GM19468 (cell line): ENCODE data around the gene RAP1GDS1.
"Not testable (repeated sequence)": the region's sequence is repeated elsewhere in the genome, so short reads cannot be mapped to it uniquely, and the experiment has no call there.

ENCODE experiments used
- ATAC-seq: cut with Tn5 transposase; IDR thresholded peaks from one replicate; pipeline ENCODE4 v1.9.1; 2021; ENCODE audit warnings: mild to moderate bottlenecking, moderate library complexity, moderate number of reproducible peaks; ENCODE audit not compliant: unreplicated experiment; ENCODE audit errors: extremely low read depth

The RAP1GDS1 gene

DNA sequence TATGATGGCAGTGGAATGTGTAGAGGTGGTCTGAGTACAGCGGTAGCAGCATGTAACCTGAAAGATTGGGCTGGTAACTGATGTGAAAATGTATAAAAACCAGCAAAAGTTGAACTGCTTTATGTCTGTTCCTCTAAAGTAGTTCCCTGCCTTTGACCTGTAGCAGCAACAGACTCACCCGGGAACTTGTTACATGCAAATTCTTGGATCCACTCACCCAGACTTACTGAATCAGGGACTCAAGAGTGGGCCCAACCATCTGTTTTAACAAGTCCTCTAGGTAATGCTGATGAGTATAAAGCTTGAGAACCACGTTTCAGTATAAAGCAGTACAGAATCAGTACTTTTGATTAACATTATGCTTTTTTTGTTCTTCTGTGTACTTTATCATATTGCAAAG lies 84.7 kb downstream of the RAP1GDS1 start:
- no peak for ATAC-seq

DNA sequence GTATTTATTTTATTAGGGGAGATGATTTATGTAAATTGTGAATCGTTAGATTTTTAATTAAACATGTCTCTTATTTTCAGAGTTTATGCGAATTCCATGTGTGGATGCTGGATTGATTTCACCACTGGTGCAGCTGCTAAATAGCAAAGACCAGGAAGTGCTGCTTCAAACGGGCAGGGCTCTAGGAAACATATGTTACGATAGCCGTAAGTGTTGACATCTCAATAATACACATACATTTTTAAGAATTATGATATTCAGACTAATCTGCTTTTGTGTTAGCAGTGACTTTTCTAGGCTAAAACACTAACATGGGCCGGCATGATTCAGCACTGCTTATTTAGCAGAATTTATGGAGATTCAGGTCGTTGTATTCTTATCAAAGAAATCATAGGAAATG lies 91.2 kb downstream of the RAP1GDS1 start:
- no peak for ATAC-seq

DNA sequence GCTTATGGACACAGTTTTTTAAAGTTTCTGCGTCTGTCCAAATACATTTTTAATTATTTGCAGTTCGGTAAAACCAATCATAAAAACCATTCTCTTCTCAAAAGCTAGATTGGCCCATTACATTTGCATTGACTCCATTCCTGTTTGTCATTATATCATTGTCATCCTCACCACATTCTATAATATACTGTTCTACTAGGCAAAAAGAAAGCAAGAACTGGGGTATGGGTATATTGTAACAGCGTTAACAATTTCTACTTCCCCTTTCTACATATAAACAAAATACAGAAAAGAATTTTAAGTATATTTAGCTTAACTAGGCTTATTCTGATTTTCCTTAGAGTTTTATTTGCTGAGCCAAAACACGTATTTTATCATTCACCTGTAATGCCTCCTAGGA lies 91.8 kb downstream of the RAP1GDS1 start:
- no peak for ATAC-seq

DNA sequence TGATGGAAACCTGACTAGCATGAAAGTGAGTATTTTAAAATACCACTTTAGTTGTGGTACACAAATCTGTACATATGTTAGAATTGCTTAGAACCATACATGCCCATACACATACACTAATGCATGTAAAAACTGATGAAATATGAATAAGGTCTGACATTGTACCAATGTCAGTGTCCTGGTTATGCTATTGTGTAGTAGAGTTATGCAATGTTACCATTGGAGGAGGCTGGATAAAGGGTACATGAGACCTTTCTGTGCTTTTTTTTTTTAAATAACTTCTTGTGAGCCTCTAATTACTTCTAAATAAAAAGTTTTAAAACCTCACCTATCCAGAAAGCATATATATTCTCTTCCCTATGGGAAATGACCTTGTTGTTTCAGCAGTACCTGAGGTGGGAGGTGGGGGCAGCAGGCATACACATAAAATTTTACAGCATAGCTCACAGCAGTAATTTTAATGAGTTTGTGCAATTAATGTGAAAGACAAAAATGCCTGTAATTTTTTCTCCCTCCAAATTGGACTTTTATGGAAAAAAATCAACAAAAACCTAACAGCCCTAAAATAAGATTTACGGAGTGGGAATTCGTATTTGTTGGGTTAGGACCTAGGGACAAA lies 97.6 kb downstream of the RAP1GDS1 start:
- ATAC-seq: no peak

DNA sequence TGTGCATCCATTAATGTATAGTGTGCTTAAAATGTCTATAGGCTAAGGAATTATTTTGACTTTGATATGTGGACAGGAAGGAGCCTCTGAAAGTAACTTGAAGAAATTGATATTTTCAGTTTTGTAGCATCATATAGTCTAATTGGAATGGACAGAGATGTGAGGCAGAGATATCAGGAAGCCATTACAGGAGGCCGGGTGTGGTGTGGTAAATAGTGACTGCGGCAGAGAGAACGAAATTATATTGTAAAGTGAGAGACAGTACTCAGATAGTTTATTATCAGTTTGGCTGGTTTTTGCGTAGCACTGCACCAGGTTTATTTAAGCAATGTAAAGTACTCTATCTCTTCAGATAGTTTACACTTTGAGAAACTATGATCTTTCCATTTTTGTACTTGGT lies 98.5 kb downstream of the RAP1GDS1 start:
- ATAC-seq: no peak

DNA sequence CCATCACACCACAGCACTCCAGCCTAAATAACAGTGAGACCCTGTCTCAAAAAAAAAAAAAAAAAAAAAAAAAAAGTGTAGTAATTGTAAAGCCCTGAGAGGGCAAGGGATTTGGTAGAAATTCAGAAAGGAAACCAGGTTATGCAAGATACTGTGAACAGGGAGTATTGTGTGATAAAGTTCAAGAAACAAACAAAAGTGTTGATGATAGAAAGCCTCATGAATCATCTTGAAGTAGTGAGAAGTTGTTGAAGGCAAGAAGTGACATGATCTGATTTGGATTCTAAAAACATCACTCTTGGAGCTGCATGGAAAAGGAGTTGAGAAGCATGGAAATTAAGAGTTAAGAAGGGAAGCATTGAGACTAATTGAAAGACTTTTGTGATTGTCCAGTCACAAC lies 102.2 kb downstream of the RAP1GDS1 start:
- no peak for ATAC-seq

DNA sequence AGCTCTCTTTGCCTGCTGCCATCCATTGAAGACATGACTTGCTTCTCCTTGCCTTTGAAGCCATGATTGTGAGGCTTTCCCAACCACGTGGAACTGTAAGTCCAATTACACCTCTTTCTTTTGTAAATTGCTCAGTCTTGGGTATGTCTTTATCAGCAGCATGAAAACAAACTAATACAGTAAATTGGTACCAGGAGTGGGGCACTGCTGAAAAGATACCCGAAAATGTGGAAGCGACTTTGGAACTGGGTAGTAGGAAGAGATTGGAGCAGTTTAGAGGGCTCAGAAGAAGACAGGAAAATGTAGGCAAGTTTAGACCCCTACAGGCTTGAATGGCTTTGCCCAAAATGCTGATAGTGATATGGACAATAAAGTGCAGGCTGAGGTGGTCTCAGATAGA lies 105.1 kb downstream of the RAP1GDS1 start:
- not testable (repeated sequence) for ATAC-seq

DNA sequence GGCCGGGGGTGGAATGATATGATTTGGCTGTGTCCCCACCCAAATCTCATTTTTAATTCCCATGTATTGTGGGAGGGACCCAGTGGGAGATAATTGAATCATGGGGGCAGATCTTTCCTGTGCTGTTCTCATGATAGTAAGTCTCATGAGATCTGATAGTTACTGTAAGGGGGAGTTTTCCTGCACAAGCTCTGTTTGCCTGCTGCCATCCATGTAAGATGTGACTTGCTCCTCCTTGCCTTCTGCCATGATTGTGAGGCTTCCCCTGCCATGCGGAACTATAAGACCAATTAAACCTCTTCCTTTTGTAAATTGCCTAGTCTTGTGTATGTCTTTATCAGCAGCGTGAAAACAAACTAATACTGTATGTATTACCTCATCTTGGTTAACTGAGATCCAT lies 106.8 kb downstream of the RAP1GDS1 start:
- not testable (repeated sequence) for ATAC-seq

DNA sequence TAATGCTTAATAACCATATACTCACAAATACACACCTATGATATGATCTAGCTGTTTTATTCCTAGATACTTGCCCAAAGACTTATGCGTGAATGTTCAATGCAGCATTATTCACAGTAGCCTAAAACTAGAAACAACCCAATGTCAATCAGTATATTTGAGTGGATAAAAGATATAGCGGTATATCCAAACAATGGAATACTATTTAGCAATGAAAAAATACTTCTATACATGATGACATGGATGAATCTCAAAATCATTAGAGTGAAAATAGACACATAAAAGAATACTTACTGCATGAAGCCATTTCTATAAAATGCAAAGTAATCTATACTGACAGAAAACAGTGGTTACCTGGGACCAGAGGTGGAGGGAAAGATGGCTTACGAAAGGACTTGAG lies 108.1 kb downstream of the RAP1GDS1 start:
- ATAC-seq: no peak

DNA sequence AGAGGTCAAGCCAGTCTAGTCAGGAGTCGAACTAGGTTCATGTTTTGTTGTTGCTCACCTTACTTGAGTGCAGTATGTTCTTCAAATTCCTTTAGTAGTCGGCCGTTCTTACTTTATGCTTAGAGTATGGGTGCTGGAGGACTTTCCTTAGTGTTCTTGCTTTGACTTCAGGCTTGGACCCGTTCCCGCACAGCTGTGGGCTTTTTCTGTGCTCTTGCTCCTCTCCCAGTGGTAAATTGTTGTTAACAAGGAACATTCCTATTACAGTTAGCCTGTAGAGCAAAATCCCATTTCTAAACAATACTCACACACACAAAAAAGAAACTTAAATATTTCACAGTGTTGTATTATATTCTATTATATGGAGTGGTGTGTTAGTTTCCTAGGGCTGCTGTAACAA lies 113.5 kb downstream of the RAP1GDS1 start:
- no peak for ATAC-seq

DNA sequence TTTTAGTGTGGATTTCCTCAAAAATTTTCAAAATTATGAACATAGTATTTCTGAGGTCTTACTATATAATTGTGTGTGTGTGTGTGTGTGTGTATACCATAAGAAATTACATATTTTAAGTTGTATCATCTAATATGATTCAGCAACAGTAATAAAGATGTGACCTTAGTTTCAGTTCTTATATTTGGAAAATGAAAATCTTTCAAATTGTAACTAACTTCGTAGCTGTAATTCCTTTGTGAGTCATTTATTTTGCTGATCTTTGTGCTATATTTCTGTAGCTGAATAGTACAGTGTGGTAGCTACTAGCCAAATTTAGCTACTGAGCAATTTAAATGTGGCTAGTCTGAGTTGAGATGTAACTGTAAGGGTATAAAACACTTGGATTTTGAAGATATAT lies 116.4 kb downstream of the RAP1GDS1 start:
- no peak for ATAC-seq

DNA sequence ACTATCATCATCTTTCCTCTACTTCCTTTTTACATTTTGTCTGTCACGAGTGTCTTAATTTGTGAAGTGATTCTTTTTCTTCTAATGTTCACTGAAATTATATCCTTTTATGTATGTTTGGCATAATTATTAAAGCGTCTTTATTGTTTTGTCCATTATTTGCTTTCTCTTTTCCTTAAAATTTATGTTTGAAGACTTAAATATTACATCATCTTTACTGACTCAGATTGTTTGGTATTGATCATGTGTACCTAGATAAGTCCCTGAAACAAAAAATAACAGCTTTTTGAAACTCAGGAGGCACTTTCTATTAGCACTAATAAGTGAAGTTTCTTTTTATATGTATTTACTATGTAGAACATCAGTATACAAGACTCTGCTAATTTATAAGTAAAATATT lies 120.1 kb downstream of the RAP1GDS1 start:
- ATAC-seq: no peak

DNA sequence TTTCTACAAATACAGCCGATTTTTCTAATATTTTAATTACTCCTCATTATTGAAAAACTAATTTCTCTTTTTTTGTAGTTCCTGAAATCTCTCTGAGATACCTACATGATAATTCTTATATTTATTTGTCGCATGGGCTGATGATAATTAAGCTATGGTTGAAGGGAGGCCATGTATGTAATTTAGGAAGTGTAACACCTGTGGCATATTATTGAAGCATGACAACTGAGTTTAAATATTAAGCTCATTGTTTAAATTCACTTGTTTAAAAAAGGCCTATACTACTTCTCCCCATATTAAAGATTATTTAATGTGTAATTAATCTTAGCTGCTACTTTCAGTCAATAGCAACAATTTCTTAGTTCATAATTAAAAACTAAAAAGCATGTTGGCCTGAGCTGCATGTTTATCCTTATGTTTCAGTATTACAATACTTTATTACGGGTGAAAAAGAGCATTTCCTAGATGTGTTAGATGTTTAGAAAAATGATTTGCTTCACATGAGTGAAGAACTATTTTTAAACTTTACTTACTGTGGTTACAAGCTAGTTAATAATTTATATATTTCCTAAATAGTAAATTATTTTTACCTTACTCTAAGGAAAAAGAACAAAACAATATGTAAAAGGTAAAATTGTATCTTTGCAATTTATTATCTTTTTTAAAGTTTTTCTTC lies 122.4 kb downstream of the RAP1GDS1 start:
- peak; percentile 55 for ATAC-seq

DNA sequence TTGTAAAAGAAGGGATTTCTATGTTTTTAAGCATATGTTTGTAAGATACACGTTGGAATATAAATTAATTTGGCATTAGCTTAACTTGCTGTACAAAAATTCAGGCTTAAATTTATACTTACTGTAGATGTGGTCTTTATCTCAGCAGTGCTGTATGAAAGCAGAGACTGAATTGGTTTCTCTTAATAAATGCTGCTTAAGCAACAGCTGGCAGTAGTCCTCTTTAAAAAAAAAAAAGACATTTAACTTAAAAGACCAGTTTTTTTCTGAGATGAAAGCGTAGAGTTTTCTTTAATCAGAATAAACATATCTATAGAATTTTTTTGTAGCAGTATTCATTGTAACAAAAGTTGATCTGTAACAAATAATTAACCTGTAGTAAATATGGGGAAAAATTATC lies 124.6 kb downstream of the RAP1GDS1 start:
- ATAC-seq: no peak

DNA sequence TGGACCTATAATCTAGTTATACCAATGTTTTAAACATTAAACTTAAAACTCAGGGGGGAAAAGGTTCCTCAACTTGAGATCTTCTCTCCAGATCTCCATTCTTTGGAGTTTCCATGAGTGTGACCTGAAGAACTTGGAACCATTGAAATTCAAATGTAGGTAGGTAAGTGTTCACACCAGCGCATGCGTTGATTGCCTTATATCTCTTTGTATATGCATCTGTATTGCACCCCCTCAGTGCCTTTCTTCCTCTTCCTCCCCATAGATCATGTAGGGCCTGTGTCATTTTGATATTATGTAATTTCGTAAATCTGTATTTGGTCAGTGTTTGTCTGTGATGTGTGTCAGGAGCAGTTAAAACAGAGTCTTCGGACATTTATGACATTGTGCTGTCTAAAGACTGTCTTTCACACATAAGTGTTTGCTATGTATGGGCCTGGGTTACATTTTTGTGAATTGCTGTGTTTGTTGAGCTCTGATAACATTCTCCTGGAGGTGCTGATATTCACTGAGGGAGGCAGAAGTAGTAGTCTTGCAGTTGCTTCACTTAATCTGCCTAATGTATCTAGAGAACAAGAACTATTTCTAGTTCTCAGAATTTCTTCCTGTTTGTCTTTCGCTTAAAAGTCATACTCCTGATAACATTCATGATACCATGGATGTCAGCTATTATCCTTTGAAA lies 126.3 kb downstream of the RAP1GDS1 start:
- ATAC-seq: no peak

DNA sequence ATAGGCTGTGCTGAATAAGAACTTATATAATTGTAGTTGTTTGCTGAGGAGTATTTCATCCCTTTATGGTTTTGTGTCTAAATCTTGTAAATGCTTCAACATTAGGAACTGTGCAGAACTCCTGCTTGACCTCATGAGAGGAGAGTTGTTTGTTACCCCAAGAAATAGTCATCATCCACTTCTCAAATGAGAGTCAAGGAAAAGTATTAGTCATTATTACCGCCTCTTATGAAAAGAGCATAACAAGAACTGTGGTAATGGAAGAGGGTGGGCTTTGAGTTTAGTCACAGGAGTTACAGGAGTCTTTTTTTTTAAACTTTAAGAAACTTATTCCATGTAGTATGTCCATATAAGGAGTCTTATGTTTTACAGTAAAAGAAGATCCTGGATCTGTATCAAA lies 132.9 kb downstream of the RAP1GDS1 start:
- no peak for ATAC-seq

DNA sequence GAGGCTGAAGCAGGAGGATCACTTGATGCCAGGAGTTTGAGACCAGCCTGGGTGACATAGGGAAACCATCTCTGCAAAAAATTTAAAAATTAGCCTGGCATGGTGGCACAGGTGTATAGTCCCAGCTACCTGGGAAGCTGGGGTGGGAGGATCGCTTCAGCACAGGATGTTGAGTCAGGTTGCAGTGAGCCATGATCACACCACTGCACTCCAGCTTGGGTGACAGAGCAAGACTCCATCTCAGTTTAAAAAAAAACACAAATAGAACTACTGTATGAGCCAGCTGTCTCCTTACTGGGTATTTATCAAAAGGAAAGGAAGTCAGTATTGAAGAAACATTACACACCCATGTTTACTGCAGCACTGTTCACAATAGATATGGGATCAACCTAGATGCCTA lies 138.7 kb downstream of the RAP1GDS1 start:
- ATAC-seq: no peak

DNA sequence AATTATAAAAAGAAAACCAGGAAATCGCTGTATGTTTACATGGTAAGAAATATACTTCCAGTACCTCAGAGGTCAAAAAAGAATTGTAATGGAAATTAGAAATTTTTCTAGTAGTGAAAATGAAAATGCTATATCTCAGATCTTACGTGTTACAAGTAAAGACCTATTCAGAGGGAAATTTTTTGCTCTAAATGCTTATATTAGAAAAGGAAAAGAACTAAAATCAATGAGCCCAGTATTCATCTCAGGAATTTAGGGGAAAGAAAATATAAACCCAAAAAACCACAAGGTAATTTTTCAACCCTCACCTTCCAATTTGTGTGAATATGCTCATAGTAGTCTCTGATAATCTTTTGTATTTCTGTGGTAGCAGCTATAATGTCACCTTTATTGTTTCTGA lies 145.6 kb downstream of the RAP1GDS1 start:
- no peak for ATAC-seq

DNA sequence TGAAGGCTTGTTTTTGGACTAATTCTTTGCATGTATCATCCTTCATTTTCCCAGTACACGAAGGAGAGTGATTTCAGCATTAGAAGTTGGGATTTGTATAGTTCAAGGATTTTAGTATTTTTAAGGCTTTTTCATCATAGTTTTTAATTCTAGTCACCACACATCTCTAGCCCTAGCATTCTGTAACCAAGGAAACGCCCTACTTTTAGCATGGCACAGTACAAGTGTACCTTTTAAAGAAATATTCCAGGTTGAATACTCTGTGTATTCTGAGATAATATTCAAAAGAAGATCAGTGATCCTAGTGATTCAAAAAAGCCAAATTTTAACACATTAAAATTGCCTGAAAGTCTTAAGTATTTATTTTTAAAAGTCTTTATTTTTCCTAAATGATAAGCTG lies 150.5 kb downstream of the RAP1GDS1 start:
- no peak for ATAC-seq

DNA sequence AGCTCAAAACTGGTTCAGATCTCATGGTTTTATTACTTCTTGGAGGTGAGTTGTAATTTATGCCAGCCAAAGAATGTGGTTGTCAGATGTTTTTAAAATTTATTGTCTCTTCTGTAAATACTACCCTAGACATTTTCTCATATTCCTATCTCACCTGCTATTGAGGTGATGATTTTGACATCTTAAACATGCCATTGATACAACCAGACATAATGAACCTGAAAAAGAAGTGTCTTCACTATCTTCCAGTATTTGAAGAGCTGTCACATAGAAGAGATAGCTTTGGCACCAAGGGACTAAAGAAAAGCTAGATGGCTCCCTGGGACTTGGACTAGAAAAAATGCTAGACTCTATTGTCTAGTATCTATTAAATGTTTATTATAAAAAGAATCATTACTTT lies 155.7 kb downstream of the RAP1GDS1 start:
- ATAC-seq: no peak

DNA sequence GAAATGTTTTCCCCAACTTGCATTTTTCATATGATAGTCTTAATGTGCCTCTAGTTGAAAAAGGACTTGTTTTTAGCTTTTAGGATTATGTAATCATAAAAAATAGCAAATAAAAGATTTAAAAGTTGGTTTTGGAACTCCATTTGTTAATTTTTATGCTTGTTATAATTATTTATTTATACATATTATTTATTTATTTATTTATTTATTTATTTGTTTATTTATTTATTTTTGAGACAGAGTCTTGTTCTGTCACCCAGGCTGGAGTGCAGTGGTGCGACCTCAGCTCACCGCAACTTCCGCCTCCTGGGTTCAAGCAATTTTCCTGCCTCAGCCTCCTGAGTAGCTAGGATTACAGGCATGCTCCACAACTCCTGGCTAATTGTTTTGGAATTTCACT lies 159.0 kb downstream of the RAP1GDS1 start:
- ATAC-seq: not testable (repeated sequence)

DNA sequence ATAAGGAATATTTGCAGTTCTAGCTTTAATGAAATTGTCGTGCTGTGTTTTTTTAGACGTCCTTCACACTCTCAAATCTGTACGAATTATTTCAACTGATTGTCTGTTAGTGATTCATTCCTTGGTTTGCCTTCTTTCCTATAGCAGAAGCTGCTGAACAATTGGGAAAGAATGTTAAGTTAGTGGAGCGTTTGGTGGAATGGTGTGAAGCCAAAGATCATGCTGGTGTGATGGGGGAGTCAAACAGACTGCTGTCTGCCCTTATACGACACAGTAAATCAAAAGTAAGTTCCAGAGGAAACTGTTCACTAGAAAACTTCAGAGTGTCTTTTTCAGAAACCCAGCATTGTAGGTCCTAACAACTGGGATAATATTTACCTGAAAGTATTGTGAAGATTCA lies 159.9 kb downstream of the RAP1GDS1 start:
- no peak for ATAC-seq
